ENCODE data around the gene TOR1A. TPM values are rescaled to one million over a fixed set of nuclear protein-coding genes. Genes with fewer than 3 reads are reported as not detected.

Gene TOR1A
- total RNA-seq, 3 donors from 2014 or later: 30.8 to 35.8 (median 35.2) TPM

DNA sequence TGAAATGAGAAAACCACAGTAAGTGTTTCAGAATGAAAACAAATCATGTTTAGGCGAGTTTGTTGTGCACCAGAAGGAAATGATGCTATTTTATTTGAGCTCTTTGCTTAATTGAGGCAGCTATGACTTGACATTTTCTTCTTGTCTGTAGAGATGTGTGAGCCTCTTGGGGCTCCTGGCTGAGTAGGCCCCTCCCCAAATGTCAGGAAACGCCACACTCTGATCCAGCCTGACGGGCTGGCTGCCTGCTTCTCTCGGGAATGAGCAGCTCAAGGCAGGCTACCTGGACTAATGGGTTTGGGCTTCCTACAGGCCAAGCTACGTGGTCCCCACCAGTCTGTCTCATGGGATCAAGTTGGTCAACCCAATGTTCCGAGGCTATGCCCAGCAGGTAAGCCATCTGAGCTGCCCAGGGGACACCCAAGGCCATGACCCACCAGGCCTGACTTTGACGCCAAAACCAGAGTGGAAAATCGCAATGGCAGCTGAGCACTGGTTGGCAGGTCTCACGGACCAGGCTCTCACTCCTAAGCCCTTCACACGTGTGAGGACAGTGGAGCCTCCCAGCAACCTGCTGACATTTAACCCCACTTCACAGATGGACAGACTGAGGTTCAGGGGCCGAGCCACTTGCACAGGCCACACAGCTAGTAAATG lies 41.2 kb upstream of the TOR1A start:
- intact Hi-C loops (cut with DNase I, micrococcal nuclease): no loop called here
- DNase-seq (no peak), ATAC-seq (no peak)
- no peak overlapping the region for H3K4me3 ChIP-seq
- H3K36me3 ChIP-seq (ENCODE audit: low read depth): no peaks in the 10 kb centered on the region
- no peaks in the 10 kb centered on the region for H3K4me1 ChIP-seq (ENCODE audit: low read depth)
- H3K9me3 ChIP-seq: no peaks in the 10 kb centered on the region
- TF ChIP-seq CTCF (IDR thresholded peaks at IDR 0.05): no peak

DNA sequence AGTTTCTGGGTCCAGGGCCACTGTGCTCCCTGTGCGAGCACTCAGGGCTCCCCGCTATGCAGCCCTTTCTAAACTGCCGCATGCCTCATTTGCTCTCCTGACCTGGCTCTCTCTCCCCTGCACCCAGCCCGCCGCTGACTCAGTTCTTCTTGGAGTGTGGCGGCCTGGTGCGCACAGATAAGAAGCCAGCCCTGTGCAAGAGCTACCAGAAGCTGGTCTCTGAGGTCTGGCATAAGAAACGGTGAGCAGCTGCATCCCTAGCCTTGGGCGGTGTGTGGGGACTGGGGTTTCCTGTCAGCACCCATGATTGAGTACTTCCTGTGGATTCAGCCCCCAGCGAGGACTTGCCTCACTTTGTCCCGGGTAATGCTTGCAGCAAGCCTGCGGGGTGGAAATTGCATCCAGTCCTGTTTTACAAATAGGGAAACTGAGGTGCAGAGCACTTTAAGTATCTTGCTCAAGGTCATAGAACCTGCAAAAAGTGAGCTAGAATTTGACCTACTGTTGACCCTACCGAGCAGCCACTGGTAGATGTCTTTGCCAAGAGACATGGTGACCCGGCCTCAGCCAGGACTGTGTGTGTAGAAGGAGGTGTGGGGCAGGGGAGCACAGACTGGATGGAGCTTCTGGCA lies 39.2 kb upstream of the TOR1A start:
- Histone ChIP-seq H3K36me3 (ENCODE audit: low read depth) (no peaks in the 10 kb centered on the region), H3K4me1 (ENCODE audit: low read depth) (no peaks in the 10 kb centered on the region), H3K9me3 (no peaks in the 10 kb centered on the region), H3K4me3 (no peak overlapping the region)
- no peak for TF ChIP-seq CTCF (IDR thresholded peaks at IDR 0.05)
- intact Hi-C loops (cut with DNase I, micrococcal nuclease): no loop called here
- peak; percentile 72 for ATAC-seq
- DNase-seq: peak; percentile 29 to 80 (median 51)

GRCh38 chr9:129861447-129861827 lies 37.5 kb upstream of the TOR1A start:
- DNase-seq (no peak), ATAC-seq (no peak)
- TF ChIP-seq CTCF (IDR thresholded peaks at IDR 0.05): no peak
- Histone ChIP-seq H3K4me3 (no peak overlapping the region), H3K4me1 (ENCODE audit: low read depth) (no peaks in the 10 kb centered on the region), H3K9me3 (no peaks in the 10 kb centered on the region), H3K36me3 (ENCODE audit: low read depth) (no peaks in the 10 kb centered on the region)
- intact Hi-C loops (cut with DNase I, micrococcal nuclease): no loop called here

DNA sequence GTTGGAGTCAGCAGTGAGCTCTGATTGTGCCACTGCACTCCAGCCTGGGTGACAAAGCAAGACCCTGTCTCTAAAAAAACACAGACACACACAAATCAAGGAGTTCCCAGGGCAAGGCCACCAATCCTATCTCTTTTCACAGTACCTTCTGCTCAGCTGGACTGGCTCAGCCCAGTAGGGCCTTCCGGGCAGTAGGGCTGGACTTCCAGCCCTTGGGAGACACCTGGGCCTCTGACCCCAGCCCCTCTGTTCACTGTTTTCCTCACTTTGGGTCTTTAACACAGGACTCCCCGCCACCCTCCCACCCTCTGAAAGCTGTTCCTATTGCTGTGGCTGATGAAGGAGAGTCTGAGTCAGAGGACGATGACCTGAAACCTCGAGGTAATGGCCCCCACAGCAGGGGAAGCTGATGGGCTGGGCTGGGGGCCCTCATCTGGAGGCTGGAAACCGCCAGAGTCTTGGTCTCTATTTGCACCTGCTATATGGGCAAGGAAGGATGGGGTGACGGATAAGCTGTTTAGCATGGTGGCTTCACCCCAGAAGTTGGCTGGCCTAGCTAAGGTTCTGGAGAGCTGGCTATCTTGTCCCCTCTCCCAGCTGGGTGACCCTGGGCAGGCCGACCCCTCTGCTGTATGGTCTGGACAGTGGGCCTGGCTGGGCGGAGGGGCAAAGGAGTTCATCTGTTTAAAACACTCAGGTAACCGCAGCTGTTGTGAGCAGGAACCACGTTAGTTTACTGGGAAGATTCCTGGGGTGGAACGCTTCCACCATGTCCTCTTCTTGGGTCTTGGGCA lies 36.9 kb upstream of the TOR1A start:
- no peak for TF ChIP-seq CTCF (IDR thresholded peaks at IDR 0.05)
- no peak for DNase-seq
- Histone ChIP-seq H3K4me1 (ENCODE audit: low read depth) (no peaks in the 10 kb centered on the region), H3K4me3 (no peak overlapping the region), H3K36me3 (ENCODE audit: low read depth) (no peaks in the 10 kb centered on the region), H3K9me3 (no peaks in the 10 kb centered on the region)
- ATAC-seq: no peak
- intact Hi-C loops (cut with DNase I, micrococcal nuclease): no loop called here

DNA sequence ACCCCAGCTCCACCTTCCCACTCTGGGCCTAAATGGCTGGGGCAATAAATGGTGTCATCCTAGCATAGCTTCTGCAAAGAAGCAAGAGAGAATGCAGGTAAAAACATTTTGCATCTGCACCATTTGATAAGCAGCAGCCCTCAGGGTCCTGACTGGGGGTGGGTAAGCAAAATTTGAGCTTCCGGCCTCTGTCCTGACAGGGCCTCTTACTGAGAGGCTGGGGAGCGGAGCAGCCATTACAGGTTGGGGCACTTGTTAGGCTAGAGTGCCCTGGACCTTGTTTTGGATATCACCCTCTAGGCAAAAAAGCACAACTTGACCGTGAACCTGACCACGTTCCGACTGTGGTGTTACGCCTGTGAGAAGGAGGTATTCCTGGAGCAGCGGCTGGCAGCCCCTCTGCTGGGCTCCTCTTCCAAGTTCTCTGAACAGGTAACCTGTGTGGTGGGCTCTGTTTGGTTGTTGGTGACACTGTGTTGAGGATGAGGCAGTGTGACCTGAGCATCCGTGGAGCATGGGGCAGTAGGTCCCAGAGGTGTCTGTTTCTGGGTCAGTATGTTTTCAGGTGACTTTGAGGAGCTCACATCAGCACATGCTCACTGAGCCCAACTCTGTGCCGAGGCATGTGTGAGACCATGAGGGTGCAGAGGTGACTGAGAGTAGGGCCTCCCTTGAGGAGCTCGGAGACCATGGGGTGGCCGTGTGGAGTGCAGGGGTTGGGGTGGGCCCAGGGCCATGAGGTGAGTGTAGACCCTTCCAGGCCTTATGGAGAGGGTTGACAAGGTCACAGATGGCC lies 34.4 kb upstream of the TOR1A start:
- Histone ChIP-seq H3K36me3 (ENCODE audit: low read depth) (no peaks in the 10 kb centered on the region), H3K4me1 (ENCODE audit: low read depth) (no peaks in the 10 kb centered on the region), H3K9me3 (no peaks in the 10 kb centered on the region), H3K4me3 (no peak overlapping the region)
- TF ChIP-seq CTCF (IDR thresholded peaks at IDR 0.05): no peak
- DNase-seq: no peak
- ATAC-seq: no peak
- intact Hi-C loops (cut with DNase I, micrococcal nuclease): no loop called here
